ENCODE data around the gene ZNF516.
A peak's percentile ranks its signal among the peaks of the same experiment; 100 is the strongest.
"Not testable (repeated sequence)": the region's sequence is repeated elsewhere in the genome, so short reads cannot be mapped to it uniquely, and the experiment has no call there.

The ZNF516 gene, protein sequence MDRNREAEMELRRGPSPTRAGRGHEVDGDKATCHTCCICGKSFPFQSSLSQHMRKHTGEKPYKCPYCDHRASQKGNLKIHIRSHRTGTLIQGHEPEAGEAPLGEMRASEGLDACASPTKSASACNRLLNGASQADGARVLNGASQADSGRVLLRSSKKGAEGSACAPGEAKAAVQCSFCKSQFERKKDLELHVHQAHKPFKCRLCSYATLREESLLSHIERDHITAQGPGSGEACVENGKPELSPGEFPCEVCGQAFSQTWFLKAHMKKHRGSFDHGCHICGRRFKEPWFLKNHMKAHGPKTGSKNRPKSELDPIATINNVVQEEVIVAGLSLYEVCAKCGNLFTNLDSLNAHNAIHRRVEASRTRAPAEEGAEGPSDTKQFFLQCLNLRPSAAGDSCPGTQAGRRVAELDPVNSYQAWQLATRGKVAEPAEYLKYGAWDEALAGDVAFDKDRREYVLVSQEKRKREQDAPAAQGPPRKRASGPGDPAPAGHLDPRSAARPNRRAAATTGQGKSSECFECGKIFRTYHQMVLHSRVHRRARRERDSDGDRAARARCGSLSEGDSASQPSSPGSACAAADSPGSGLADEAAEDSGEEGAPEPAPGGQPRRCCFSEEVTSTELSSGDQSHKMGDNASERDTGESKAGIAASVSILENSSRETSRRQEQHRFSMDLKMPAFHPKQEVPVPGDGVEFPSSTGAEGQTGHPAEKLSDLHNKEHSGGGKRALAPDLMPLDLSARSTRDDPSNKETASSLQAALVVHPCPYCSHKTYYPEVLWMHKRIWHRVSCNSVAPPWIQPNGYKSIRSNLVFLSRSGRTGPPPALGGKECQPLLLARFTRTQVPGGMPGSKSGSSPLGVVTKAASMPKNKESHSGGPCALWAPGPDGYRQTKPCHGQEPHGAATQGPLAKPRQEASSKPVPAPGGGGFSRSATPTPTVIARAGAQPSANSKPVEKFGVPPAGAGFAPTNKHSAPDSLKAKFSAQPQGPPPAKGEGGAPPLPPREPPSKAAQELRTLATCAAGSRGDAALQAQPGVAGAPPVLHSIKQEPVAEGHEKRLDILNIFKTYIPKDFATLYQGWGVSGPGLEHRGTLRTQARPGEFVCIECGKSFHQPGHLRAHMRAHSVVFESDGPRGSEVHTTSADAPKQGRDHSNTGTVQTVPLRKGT

DNA sequence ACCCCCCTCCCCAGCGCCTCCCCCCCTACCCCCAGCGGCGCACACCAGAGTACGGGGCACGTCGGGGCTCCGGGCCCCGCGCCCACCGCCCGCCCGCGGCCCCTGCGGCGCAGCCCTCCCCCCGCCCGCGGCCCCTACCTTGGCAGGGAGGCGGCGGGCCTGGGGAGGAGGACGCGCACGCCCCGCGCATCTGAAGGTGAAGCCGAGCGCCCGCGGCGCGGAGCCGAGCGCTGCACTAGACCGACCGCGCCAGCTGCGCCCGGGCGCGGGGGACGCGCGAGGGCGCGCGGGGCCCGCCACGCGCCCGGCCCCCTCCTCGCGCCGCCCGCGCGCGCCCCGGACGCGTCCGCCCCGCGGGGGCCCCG, at the start of gene ZNF516:
Gene ZNF516 (minus strand): TSS at position 237 of the 365 bp plus-strand sequence. CDS start 52,188 bp downstream, outside the sequence.
- DNase-seq = peak; percentile 70

DNA sequence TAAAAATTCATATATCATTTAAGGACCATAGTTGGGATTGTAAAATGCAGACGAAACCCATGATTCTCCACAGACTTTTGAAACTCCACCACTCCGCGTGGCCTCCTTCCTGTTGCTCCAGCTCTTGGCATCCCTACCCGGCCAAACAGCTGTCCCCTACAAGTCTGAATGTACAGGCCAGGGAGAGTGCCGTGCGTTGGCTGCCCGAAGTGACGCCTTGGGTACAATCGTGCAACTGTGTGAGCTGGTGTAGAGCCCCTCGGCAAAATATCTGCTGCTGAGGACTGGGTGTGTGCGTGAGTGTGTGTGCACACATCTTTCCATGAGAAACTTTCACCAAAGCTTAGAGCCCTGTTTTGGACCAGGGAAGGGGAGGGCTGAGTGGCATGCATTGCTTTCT, 43.8 kb upstream of the ZNF516 start:
- DNase-seq = no peak

DNA sequence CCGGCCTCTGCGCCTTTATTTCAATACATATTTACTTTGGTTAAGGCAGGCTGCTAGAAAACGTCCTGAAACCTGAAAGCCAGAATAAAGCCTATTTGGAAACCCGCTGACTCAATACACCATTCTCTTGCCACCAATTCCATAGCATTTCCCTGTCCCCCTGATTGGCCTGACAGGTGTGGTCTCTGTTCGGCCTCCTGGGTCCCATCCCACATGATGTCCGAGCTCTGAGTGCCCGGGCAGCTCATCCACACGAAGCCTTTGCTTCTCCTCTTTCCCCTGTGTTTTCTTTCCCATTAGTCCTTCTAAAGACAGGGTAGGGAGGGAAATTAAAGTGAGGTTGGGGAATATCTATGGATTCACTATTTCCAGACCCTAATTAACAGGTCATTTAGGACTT, 42.6 kb upstream of the ZNF516 start:
- DNase-seq = no peak

DNA sequence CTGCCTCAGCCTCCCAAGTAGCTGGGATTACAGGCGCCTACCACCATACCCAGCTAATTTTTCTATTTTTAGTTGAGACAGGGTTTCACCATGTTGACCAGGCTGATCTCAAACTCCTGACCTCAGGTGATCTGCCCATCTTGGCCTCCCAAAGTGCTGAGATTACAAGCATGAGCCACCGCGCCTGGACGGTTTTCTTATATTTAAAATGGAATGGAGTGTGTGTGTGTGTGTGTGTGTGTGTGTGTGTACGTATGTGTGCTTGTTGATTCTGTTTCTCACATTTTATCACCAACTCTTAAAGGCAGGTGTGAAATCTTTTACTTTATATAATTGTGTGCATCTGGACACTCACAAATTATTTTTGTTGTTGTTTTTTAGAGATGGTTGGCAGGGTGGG, 41.6 kb upstream of the ZNF516 start:
- DNase-seq = not testable (repeated sequence)

- DNase-seq = no peak
These were observed 37.8 kb upstream of the ZNF516 start for GRCh38 chr18:76532875-76533274.

DNA sequence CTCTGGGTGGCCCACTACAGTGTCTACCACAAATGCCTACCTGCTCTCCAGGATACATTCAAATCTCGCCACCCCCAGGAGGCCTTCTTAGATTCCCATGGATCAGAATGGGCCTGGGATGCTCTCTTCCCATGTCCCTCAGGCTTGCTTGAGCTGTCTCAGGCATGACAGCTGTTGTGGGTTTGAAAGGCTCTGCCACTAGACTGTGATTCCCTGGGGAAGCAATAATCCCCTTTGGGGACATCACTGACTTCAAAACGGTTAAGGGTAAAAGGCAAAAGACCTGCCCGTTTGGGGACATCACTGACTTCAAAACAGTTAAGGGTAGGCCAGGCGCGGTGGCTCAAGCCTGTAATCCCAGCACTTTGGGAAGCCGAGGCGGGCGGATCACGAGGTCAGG, 35.8 kb upstream of the ZNF516 start:
- DNase-seq = no peak

DNA sequence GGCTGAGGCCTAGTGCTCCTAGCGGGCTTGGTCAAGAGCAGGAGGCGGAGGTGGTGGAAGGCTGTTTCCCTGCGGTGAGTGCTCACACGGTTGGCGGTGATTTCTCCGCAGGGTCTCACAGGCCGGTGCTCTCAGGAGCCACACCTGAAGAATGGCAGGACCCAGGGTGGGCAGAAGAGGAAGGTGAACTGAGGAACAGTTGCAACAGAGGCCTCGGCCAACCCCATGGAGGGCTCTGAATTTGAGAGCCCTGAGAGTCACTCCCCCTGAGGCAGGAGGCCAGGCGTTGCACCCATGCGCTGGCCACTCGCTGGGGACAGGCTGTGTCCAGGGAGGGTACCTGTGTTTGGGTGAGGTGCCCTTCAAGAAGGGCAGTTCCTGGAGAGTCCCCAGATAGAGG, 35.3 kb upstream of the ZNF516 start:
- no peak for DNase-seq

- no peak for DNase-seq
These were observed 34.4 kb upstream of the ZNF516 start for GRCh38 chr18:76529433-76529811.

GRCh38 chr18:76528477-76529432, 33.7 kb upstream of the ZNF516 start:
- DNase-seq = peak; percentile 46

DNA sequence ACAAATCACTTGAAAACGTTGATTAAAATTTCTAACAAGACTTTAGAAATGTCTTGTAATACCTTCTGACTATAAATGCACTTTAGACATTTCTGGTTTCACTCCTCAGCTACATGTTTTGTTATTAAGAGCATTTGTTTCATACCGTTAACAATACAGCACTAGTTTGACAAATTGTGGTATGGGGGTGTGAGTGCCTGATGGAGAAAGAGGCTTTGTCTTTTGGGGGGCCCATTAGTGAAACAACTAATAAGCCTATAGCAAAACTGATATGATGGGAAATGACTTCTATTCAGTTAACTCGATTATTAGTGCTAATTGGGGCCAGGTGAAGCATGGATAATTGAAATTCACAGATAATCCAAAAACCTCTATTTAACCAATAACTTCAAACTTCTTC, 30.9 kb upstream of the ZNF516 start:
- DNase-seq = no peak

GRCh38 chr18:76524900-76525698, 30.1 kb upstream of the ZNF516 start:
- DNase-seq = peak; percentile 96

DNA sequence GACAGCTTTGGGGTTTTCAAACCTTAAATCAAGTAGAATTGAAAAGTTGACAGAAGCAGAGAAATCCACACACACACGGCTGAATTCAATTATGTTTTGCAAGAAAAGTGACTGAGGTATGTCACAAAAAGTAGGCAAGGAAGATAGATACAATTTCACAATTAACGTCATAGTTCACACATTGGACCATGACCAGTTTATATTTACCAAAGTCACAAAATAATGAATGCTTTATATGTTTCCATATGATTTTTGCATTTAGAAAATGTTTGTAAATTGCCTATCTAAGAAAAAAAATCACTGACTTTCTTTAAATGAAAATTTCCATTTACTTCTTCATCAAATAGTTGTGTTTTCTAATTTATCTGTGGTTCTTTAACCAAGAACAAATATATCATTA, 29.4 kb upstream of the ZNF516 start:
- DNase-seq = no peak

DNA sequence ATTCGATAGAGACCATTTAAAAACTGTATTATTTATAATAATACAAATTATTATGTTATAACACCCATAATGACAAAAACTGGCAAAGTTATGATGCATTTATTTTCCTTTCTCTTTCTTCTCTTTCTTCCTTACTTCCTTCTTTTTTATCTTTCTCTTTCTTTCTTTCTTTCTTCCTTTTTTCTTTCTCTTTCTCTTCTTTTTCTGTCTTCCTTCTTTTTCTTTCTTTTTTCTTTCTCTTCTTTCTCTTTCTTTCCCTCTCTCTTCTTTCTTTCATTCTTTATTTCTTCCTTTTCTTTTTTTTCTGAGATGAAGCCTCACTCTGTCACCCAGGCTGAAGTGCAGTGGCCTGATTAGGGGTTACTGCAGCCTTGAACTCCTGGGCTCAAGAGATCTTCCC, 27.5 kb upstream of the ZNF516 start:
- no peak for DNase-seq

GRCh38 chr18:76522122-76522503, 27.1 kb upstream of the ZNF516 start:
- DNase-seq = no peak

DNA sequence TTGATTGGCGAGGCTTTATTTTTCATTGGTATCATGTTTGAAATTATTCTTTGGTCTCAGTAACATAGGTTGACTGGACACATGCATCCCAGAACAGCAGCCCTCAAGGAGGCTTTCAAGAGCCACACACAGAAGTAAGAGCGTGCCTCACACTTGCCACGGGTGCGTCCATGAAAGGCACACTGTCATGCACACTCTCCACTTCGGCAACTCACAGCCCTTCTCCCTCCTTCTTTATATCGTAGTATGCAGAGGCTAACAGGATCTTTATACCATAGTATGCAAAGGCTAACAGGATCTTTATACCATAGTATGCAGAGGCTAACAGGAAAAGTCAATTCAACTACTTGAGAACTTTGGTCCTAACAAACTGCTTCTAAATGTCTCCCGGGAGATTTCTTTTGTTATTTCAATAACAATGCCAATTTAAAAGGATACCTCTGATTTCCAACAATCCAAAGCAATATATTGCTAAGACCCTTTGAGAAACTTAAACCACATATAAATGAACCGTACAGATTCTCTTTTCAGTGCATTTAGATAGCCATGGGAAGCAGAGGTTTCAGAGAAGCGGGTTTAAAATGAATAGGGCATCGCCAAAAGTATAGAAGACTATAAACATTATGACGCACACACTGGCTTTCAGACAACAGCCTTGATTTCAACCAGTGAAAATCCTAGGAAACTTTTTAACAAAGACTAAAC, 26.5 kb upstream of the ZNF516 start:
- no peak for DNase-seq

DNA sequence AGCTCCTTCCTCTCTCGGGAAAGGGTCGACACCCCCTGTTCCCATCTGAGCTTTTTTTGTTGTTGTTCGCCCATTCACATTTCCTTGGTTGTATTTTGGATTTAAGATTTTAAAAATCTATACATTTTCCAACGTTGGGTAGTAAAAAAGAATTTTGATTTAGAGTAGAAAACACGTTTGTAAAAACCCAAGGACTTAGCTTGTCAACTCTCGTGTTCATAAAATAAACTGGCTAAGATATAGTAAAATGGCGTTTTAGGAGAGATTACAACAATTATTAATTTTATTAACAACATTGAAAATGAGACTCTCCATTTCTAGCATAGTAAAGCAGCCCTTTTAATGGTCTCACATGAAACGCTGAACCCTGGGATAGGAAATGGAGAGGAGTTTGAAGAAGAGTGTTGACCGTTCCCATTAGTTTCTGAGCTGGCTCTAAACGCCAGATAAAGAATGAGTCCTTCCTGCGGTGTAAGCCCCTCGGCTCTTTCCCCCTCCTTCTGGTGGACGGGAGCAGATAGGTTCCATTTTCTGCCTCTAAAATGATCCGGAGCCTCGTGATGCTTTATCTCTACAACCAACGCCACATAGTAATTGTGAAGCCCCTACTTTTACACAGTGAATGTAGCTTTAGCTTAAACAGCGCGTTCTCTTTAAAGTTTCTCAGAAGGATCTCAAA, 24.0 kb upstream of the ZNF516 start:
- DNase-seq = no peak

DNA sequence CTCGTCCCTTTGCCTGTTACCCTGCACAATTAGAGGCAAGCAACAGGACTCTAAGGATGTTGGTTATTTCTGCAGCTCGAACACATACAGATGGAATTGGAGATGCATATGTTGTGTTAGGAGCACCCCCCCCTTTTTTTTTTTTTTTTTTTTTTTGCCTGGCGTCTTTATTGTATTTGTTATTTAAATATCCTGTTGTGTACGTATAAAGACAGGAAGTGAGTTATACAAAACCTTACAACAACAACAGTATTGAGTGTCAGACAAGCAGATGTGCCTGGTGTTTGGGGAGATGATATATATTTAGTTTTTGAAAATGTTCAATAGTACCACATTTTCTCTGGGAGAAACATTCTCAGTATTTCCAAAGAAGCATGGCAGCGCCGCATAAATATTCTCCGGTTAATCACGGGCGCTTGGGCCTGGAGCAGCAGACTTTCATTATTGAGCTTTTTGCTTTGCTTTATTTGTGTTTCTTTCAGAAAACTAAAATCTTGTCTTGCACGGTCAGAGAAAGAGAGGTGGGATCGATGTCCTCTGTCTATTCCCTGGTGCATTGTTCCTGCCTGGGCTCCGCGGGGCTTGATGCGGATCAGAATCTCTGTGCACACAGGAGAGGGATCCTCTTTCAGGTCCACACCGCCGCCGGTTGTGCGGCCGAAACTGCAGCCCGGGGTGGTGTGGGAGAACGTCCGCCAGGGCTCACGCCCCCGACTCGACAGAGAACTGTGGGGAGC, 23.2 kb upstream of the ZNF516 start:
- DNase-seq = no peak

GRCh38 chr18:76515576-76515975, 20.5 kb upstream of the ZNF516 start:
- DNase-seq = no peak

- DNase-seq = no peak
These were observed 19.5 kb upstream of the ZNF516 start for GRCh38 chr18:76514573-76514972.
